Ishikawa (cell line): ENCODE data around the gene PTPN2.

ENCODE experiments used
- CEBPB ChIP-seq: IDR thresholded peaks from 2 replicates; pipeline ENCODE4 v1.6.1; 2012
- CREB1 ChIP-seq: IDR thresholded peaks from 2 replicates; pipeline ENCODE4 v1.6.1; 2012; ENCODE audit warnings: low read depth
- EGR1 ChIP-seq: IDR thresholded peaks from 2 replicates; pipeline ENCODE4 v1.6.1; 2012
- EP300 ChIP-seq: IDR thresholded peaks from 2 replicates; pipeline ENCODE4 v1.6.1; 2012; ENCODE audit warnings: borderline replicate concordance
- FOXM1 ChIP-seq: IDR thresholded peaks from 2 replicates; pipeline ENCODE4 v1.6.1; 2012; ENCODE audit warnings: low read depth, borderline replicate concordance
- MAX ChIP-seq: IDR thresholded peaks from 2 replicates; pipeline ENCODE4 v1.6.1; 2012
- NFIC ChIP-seq: IDR thresholded peaks from 2 replicates; pipeline ENCODE4 v1.6.1; 2012
- RAD21 ChIP-seq: IDR thresholded peaks from 2 replicates; pipeline ENCODE4 v1.6.1; 2012; ENCODE audit warnings: low read depth
- REST ChIP-seq: IDR thresholded peaks from 2 replicates; pipeline ENCODE4 v1.6.1; 2012; ENCODE audit warnings: low read depth, mild to moderate bottlenecking
- TAF1 ChIP-seq: IDR thresholded peaks from 2 replicates; pipeline ENCODE4 v1.6.1; 2012; ENCODE audit warnings: low read depth, mild to moderate bottlenecking
- TCF12 ChIP-seq: IDR thresholded peaks from 2 replicates; pipeline ENCODE4 v1.6.1; 2012; ENCODE audit warnings: low read depth
- TEAD4 ChIP-seq: IDR thresholded peaks from 2 replicates; pipeline ENCODE4 v1.6.1; 2012
- USF1 ChIP-seq: IDR thresholded peaks from 2 replicates; pipeline ENCODE4 v1.6.1; 2012
- YY1 ChIP-seq: IDR thresholded peaks from 2 replicates; pipeline ENCODE4 v1.6.1; 2012; ENCODE audit warnings: low read depth
- ZBTB7A ChIP-seq: IDR thresholded peaks from 2 replicates; pipeline ENCODE4 v1.6.1; 2012; ENCODE audit warnings: low read depth

Gene PTPN2

GRCh38 chr18:12842459-12843380, 41.3 kb downstream of the PTPN2 start:
- TF ChIP-seq USF1 (no peak), CEBPB (no peak), ZBTB7A (no peak), TAF1 (no peak), NFIC (no peak), REST (no peak), EP300 (no peak), RAD21 (no peak), FOXM1 (no peak), CREB1 (no peak)

GRCh38 chr18:12841070-12841469, 43.0 kb downstream of the PTPN2 start:
- no peak for TF ChIP-seq MAX
- 0 out of 2 replicates have a peak, but pooled peaks have one; percentile 7 for TF ChIP-seq RAD21

GRCh38 chr18:12840382-12840781, 43.7 kb downstream of the PTPN2 start:
- TF ChIP-seq EP300 (no peak), REST (no peak), NFIC (no peak), FOXM1 (no peak), TAF1 (no peak), TCF12 (no peak), ZBTB7A (no peak), TEAD4 (no peak)

DNA sequence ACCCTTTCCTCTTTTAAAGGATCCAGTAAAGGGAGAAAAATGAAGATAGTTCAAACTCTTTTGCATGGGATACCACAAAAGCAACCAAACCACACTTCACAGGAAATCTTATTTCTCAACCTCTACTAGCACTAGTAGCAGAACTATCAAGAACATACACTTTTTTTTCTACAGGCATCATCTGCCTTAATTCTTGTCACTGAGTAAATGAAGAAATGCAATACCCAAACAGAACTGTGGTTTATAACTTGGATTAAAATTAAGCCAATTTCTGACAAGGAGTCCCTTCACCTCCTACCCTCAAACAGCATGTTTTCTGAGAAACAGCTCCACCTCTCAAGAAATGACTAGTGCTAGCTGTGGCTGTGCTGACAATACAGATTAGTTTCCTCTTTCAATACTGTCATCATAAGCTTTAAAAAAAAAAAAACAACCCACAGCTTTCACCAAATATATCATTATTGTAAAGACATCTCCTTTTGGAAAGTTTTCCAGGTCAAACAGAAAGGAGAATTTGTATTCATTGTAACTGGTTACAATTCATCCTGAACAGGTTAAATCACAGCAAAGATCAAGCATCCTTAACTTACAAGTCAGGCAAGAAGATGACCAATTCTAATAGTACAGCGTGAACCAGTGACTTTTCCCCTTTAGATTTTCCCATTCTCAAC, 44.4 kb downstream of the PTPN2 start:
- no peak for TF ChIP-seq TEAD4
- no peak for TF ChIP-seq CREB1
- no peak for TF ChIP-seq CEBPB
- TF ChIP-seq TCF12: no peak
- TF ChIP-seq FOXM1: no peak
- TF ChIP-seq YY1: no peak
- no peak for TF ChIP-seq ZBTB7A
- no peak for TF ChIP-seq USF1
- no peak for TF ChIP-seq REST
- no peak for TF ChIP-seq EGR1
- no peak for TF ChIP-seq MAX
- no peak for TF ChIP-seq EP300
- no peak for TF ChIP-seq RAD21
- TF ChIP-seq NFIC: no peak

DNA sequence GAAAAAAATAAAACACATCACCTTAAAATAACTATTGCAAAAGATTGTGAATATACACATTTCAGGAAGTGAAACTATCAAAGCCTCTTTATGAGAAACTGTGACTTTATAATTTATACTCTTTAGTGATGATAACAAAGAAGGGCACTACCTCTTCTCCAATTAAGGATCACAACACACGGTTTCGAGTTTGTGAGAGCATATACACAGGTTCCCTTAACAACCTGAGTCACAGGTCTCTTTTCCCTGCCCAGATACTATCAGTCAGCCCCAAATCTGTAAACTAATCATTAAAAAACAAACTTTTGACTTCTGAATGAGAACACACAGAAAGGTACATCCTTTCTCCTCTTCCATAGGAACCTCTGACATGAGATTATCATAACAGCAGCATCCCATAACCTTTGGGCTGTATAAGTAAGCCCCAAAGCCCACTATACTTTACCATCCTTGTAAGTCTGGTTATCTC, 44.9 kb downstream of the PTPN2 start:
- TF ChIP-seq EP300 (no peak), TEAD4 (no peak), FOXM1 (no peak), ZBTB7A (no peak), TCF12 (no peak), REST (no peak), YY1 (no peak), USF1 (no peak), TAF1 (no peak), CREB1 (no peak), MAX (no peak), NFIC (no peak), EGR1 (no peak)
